Fibroblast of skin of back (primary cell): ENCODE measurements around the gene ZNF467.

Experiments used
- DNase-seq: peaks from one replicate; pipeline ENCODE4 v3.0.0-alpha.2; 2013

Gene ZNF467

DNA sequence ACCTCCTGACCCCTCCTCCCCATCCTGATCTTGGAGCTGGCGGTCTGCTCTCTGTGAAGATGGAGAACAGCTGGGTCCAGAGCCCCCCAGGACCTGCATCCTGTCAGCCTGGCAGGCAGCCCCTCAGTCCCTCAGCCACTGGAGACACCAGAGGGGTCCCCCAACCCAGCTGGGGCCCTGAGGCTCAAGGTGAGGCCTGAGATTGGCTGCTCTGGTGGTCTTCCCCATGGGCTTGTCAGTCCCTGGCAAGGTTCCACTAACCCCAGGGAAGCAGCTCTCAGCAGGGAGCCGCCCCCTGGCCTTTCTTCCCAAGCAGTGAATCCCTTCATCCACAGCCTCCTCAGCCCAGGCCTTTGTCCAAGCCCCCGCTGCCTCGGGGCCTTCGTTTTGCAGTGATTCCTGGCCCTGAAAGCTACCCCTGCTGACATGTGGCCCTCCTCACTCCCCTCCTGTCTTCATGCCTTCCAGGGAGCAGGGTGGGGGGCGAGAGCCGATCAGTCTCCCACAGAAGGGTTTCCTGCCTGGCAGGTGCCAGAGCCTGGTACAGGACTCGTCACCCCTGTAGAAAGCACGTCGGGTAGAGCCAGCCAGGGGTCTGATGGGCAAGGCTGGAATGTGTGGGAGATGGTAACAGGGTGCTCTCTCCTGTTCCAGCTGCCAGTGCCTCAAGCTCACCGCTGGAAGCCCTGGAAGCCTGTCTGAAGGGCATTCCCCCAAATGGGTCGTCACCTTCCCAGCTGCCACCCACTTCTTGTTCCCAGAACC, 48.5 kb downstream of the ZNF467 start:
- DNase-seq: no peak

DNA sequence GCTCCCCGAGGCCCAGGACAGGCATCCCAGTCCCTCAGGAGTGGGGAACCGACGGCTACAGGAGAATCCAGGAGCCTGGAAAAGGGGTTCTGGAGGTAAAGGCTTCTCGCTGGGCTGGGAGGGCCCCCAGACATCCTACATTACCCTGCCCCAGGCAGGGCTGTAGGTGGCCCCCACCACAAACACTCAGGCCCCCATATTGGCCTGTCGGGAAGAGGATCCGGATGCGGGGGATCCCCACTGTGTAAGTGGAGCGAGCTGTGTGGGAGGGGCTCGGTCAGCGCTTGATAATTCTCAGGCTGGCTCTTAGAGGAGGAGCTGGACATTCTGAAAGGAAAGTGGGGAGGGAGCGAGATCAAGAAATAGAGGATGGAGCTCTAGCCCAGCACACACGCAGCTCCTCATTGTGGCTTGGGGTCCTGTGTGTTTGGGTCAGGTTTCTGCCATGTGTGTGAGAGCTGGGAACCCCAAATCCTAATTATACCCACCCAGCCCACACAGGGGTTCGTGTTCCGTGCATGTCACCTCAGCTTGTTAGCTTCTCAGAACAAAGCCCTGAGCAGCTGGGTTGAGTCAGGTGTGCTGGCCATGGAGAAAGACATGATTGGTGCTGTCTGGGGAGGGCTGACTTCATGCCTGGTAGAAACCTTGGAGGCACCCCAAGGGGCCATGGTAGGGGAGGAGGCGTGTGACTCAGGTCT, 49.4 kb downstream of the ZNF467 start:
- DNase-seq: no peak

DNA sequence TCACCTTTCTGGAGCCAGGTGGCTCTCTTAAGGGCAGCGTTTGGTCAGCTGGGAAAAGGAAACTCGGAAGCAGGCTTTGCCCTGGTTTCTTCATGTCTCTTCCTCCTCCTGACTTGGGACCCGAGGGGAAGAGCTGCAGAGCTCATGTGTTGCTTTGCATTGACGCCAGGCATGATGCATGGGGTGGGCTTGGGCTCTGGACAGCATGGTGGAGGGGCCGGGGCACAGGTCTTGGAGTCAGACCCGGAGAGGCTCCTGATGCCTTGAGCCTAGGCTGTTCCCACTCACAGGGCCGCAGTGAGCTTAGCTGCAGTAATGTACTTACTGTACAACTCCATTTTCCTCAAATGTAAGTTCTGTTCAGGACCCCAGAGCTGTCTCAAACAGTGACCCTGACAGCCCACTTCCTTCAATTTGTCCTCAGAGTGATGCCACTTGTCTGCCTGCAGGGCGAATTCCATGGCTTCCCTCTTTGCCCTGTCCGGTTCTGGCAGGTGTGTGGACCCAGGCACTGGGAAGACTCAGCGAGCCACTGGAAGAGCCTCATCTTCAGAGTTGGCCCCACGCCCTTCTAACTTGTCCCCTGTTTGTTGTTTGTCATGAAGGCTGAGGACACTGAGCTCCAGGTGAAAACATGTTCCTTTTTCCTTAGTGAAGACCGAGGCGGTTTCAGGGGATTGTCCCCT, 50.2 kb downstream of the ZNF467 start:
- no peak for DNase-seq

DNA sequence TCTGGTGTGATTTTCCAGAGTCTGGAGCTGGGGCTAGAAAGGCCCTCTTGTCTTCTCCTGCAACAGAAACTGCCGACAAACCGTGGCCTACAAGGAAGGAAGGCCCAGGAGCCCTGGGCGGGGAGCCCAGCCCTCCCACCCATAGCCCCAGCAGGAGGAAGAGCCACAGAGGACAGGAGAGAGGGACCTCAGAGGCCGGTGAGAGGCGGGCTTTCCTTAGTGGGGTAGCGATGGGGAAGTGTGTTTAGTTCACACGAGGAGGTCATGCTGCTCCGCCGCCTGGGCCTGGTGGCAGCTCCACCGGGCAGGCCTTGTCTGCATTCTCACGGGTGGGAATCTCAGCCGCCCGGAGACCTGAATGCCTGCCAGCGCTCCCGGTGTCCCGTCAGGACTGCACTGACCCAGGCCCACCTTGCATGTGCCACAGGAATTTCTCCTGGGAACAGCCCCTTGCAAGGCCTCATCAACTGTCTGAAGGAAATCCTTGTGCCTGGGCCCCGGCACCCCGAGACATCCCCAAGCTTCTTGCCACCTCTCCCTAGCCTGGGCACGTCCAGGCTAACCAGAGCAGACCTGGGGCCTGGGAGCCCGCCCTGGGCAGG, 50.9 kb downstream of the ZNF467 start:
- no peak for DNase-seq

DNA sequence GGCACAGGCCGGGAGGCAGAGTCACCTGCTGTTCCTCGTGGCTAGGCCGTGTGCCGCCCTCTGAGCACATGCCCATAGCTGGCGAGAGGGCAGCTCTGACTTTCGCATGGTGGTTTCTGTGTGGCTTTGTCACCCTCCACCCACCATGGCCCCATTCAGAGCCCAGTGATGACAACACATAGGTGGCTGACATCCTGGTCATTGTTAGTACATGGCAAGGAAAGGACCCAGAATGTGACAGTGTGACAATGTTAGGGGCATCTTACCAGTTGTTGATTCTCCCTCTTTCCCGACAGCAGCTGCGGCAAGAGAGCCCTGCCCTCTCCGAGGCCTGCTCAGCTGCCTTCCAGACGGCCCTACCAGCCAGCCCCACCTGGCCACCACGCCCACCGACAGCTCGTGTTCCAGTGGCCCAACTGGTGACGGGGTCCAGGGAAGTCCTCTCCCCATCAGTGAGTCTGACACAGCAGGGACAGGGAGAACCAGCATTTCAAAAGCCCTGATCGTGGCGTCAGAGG, 52.2 kb downstream of the ZNF467 start:
- DNase-seq: no peak

DNA sequence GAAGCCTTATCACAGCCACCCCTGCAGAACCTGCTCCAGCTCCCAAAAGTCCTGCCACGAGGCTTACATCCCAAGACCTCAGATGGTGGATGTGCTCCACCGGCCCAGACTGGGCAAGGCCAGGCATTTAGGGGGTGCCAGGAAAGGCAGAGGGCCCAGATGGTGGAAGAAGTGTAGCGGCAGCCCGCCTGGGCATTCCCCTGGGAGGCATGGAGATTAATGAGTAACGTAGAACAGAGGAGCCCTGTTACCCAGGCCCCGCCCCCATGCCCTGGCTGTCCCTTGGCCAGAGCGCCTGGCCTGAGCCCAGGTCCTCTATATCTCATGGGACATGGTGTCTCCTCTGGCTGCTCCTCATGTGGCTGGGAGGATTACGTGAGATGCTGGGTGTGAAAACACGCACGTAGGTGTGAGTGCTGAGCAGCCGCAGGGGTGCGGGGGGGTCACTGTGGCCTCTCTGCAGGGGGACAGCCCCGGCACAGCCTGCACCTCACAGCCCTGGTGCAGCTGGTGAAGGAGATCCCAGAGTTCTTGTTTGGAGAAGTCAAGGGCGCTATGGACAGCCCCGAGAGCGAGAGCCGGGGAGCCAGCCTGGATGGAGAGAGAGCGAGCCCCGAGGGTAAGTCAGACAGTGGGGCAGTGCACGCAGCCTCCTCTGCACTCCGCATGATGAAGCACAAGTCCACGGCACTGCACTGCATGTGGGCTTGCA, 52.9 kb downstream of the ZNF467 start:
- DNase-seq: peak; percentile 30

DNA sequence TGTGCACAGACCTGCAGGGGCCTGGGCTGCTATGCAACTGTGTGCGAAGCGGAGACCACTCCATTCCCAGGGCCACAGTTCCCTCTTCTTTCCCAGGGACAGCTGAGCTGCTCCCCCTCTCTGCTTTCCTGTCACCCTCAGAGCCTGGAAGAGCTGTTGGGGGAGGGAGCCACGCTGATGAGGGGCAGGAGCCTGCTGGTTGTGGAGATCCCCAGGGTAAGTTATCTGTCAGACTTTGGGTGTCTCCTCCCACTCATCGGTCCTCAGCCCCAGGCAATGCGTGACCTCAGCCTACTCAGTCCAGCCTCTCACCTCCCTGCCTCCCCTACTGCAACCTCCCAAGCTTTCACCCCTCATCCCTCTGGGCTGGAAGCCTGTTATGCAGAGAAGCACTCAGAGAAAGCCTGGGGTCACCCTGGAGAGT, 53.5 kb downstream of the ZNF467 start:
- DNase-seq: no peak

DNA sequence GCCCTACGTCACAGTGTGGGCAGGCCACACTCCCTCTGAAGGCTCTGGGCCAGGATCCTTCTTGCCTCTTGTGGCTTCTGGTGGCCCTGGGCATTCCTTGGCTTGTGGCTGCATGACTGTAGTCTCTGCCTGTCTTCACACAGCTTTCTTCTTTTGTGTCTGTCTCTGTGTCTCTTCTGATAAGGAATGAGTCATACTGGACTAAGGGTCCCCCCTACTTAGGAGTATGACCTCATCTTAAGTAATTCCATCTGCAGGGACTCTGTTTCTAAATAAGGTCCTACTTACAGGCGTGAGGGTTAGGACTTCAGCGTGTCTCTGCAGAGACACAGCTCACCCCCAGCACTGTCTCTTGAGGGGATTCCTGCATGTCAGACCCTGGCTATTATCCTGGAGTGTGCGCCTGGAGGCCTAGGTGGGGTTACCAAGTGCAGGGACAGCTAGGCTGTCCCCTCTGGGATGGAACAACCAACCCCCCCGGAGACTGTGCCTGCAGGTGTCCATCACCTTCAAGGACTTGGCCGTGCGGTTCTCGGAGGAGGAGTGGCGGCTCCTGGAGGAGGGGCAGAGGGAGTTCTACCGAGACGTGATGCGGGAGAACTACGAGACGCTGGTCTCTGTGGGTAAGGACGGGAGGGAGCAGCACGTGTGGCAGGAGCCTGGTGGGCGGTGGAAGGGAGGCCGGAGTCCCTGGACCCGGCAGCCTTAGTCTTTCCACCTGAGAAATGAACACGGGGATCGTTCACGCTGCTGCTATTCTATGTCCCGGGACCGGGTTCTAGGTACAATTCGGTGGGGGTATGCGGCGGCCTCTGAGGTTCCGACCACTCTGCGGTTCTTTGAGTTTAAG, 54.1 kb downstream of the ZNF467 start:
- peak; percentile 87 for DNase-seq

DNA sequence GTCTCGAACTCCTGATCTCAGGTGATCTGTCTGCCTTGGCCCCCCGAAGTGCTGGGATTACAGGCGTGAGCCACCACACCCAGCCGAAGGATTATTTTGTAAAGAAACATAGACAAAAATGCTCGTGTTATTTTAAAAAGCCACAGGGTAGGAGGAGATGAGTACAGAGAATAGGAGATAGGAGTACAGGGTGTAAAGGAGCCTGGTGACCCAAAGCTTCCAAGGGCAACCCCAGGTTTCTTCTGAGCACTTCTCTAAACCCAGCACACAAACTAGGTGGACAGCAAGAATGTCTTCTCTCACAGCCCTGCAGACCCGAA, 54.7 kb downstream of the ZNF467 start:
- no peak for DNase-seq

DNA sequence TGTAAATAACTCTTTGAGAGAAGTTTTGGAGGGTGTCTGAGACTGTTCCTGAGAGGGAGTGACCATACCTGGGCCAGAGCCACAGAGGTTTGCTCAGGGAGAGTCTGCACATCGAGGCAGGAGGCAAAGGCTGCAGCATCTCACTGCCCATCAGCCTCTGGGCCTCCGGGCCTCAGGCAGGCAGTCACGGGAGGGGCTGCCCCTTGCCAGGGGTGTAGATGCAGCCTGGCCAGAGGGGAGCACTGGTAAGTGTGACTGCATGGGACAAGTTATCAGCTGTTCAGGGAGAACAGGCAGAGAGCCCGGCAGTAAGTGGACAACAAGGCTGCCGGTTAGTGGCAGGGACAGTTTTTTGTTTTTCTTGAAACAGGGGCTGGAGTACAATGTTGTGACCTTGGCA, 55.9 kb downstream of the ZNF467 start:
- DNase-seq: no peak

DNA sequence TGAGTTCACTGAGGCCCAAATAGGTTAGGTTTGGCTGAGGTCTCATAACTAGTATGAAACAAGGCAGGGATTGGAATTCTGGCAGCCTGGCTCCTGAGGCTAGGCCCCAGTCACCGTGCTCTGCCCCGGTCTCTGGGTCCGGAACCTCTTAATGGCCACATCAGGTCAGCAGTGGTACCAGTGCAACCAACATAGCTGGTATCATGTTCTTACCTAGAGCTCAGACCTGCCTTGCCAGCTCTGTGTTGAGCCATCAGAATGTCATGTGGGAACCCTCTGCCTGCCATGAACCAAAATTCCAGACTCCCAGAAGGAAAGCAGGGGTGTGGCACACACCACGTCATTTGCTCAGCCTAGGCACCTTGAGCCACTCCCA, 56.5 kb downstream of the ZNF467 start:
- no peak for DNase-seq

DNA sequence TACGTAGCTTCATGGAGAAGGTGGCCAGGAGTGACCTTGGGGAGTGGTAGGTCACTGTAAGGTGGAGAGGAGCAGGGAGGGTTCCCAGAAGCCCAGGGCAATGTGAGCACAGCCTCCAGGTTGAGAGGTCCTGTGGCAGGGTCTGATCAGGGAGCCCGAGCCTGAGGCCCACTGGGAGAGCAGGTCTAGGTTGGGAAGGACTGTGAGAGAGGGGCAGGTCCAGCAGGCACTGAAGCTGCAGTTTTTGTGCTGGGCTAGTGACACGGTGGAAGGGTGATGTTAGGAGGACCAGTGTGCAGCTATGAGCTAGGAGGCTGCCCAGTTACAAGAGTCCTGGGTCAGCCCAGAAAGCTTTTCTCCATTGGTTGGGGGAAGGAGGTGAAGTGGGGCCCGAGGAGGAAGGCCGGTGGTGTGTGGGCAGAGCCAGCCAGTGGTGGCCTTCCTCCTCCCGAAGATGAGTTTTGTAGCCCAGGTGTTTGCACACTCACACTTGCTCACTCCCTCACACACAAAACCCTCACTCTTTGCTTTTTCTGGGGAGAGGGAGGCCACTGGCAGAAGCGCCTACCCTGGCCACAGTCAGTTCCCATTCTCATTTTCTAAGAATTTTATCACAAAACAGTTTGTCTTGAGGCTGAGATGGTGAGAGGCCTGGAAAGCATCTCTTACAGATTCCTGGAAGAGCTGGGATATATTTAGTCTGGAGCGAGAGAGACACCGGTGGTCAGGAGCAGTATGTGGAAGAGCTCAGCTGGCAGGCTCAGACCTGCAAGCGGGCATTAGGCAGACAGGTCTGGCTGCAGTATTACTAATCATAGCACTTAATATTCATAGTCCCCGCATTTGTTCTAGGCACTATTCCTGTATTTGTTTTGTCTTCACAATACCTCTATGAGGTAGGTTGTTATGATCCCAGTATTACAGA, 57.1 kb downstream of the ZNF467 start:
- DNase-seq: no peak

DNA sequence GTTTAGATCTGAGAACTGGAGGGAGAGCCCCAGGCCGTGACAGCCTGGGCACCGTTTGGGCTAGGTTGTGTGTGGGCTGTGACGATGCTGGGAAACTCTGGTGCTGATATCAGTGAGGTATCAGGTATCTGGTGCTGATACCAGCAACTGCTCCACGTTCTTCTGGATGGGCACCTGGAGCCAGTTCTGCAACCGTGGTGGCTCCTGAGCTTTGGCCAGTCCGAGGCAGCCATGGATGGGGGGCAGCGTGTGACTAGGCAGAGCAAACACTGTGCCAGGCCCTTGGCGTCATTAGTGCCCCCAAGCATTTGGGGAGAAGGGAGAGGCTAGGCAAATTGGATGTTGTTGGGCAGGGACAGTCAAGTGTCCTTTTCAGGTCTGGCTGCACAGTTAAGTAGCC, 57.9 kb downstream of the ZNF467 start:
- no peak for DNase-seq

DNA sequence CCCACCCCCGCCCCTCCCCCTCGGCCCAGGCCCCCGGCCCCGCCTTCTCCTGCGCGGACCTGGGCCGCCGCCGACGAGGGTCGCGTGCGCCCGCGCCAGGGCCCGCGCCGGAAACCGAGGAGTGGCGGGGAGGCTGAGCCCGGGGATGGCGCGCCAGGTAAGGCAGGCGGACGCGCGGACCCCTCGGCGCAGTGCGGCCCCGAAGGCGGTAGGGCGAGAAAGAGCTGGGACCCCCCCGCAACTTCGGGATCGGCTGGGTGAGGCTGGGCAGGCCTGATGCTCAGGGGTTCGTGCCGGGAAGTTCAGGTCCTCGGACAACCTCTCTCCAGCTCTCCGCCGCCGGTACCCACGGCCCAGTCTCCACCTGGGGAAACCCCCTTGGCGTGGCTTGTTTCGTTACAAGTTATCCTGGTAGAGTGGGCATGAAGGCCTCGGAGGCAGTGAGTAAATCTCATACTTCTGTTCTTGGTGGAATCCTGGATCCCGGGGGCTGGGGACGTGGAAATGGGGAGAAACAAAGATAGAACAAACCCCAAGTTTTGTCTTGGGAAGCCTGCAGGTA, 58.4 kb downstream of the ZNF467 start:
- peak; percentile 15 for DNase-seq
